Frontal cortex (tissue), 4 donors: ENCODE results near the gene LYPD4. TPM values are rescaled to one million over a fixed set of nuclear protein-coding genes. Genes with fewer than 3 reads are reported as not detected.
A peak's percentile ranks its signal among the peaks of the same experiment; 100 is the strongest.

Source experiments
- DNase-seq, 2 donors: peaks; one replicate each; pipeline ENCODE4 v3.0.0; 2012; ENCODE audit warnings: low spot score in 2 of 2
- FAIRE-seq: peaks from 2 replicates; lab custom pipeline; 2012; peaks lifted over from hg19 to GRCh38; lab: Jason Lieb, UNC
- total RNA-seq: library from RNA; depleted of rRNA; stranded (reverse); fragments of >200 nt; gene quantifications from one replicate; pipeline ENCODE4 v1.2.3, GENCODE V29; 2014
- donor health status: control.
- donor health status: control.
- donor health status: control.

LYPD4 gene
- total RNA-seq, 1 donor from 2014 or later = not detected

GRCh38 chr19:41859618-41860418 is 15.3 kb upstream of the LYPD4 start, which contains the start of gene RPS19:
Gene RPS19, plus strand, starts transcription at chr19:41860255. Its CDS starts 520 bp downstream, at chr19:41860775.
- peak; percentile 99 for DNase-seq
- peak; percentile 84 for FAIRE-seq

- DNase-seq (no peak), FAIRE-seq (no peak)
Observed at GRCh38 chr19:41859213-41859617, 14.7 kb upstream of the LYPD4 start.

- no peak for FAIRE-seq
- DNase-seq = no peak
Observed at GRCh38 chr19:41853768-41854167, 9.3 kb upstream of the LYPD4 start.

GRCh38 chr19:41853344-41853743 is 8.9 kb upstream of the LYPD4 start:
- FAIRE-seq = no peak
- no peak for DNase-seq

GRCh38 chr19:41851456-41851855 is 7.0 kb upstream of the LYPD4 start:
- no peak for DNase-seq
- FAIRE-seq = no peak

GRCh38 chr19:41850381-41850780 is 5.9 kb upstream of the LYPD4 start:
- no peak for FAIRE-seq
- DNase-seq = no peak

- FAIRE-seq (no peak), DNase-seq (no peak)
Observed at GRCh38 chr19:41849067-41849466, 4.6 kb upstream of the LYPD4 start.

- FAIRE-seq (no peak), DNase-seq (no peak)
Observed at GRCh38 chr19:41848666-41849065, 4.2 kb upstream of the LYPD4 start.

- no peak for FAIRE-seq
Observed at GRCh38 chr19:41847351-41848105, 3.0 kb upstream of the LYPD4 start.

GRCh38 chr19:41845051-41845590 is 638 bp upstream of the LYPD4 start:
- DNase-seq = no peak
- no peak for FAIRE-seq

More at GRCh38 chr19:41847351-41848105, 3.0 kb upstream of the LYPD4 start:
- no peak for DNase-seq

- FAIRE-seq (no peak), DNase-seq (no peak)
Observed at GRCh38 chr19:41845001-41845050, 343 bp upstream of the LYPD4 start, which contains the start of gene DMRTC2. Gene DMRTC2, plus strand, starts transcription at chr19:41845042. Its CDS starts 2,387 bp downstream, at chr19:41847429.

- no peak for FAIRE-seq
- no peak for DNase-seq
Observed at GRCh38 chr19:41843371-41843770, 1.1 kb downstream of the LYPD4 start.

- FAIRE-seq = no peak
- no peak for DNase-seq
Observed at GRCh38 chr19:41839211-41839610, 5.3 kb downstream of the LYPD4 start.

- FAIRE-seq (no peak), DNase-seq (no peak)
Observed at GRCh38 chr19:41837981-41838708, 6.3 kb downstream of the LYPD4 start.

- no peak for FAIRE-seq
- DNase-seq = peak in 1 of 2 donors; percentile 49
Observed at GRCh38 chr19:41821003-41821735, 23.3 kb downstream of the LYPD4 start.

GRCh38 chr19:41816761-41817160 is 27.7 kb downstream of the LYPD4 start:
- DNase-seq = no peak
- no peak for FAIRE-seq

- DNase-seq (no peak), FAIRE-seq (no peak)
Observed at GRCh38 chr19:41815301-41815700, 29.2 kb downstream of the LYPD4 start.

GRCh38 chr19:41813911-41814310 is 30.6 kb downstream of the LYPD4 start:
- FAIRE-seq = no peak
- no peak for DNase-seq

GRCh38 chr19:41811981-41812380 is 32.5 kb downstream of the LYPD4 start:
- FAIRE-seq (no peak), DNase-seq (no peak)

GRCh38 chr19:41811036-41811435 is 33.4 kb downstream of the LYPD4 start:
- FAIRE-seq (no peak), DNase-seq (no peak)
